ENCODE measurements around the gene CCHCR1.

The CCHCR1 gene

DNA sequence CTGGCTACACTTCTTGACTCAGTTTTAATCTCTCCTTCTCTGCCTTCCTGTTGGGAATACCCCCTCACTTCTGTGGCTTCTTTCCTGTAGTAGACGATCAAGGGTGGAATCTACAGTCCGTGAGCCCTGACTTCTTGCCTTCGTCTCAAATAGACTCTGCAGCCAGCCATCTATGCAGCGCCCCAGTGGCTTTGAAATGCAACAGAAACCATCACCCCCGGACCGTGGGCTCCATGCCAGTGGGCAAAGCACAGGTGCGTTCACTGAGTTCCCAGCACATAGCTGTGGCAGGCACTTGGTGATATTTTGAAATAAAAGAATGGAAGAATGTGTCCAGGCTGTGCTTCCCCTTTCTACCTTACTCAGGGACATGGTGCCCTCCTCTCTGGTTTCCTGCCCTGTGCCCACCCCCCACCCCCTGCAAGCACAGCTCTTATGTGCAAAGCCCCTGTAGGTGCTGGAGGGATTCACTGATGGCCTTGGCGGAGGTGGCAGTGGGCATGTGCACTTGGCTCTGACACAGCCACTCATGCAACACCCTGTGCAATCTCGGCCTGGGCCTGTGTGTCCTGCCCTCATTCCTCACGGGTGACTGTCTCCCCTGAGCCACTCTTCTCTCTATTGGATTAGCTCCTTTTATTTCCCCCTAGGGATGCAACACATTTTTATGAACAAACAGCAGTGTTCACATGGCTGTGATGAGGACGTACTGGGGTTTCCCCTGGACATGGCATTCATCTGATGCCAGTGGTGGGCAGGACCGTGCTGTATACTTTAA lies 31.8 kb downstream of the CCHCR1 start:
- DNase-seq = no peak

DNA sequence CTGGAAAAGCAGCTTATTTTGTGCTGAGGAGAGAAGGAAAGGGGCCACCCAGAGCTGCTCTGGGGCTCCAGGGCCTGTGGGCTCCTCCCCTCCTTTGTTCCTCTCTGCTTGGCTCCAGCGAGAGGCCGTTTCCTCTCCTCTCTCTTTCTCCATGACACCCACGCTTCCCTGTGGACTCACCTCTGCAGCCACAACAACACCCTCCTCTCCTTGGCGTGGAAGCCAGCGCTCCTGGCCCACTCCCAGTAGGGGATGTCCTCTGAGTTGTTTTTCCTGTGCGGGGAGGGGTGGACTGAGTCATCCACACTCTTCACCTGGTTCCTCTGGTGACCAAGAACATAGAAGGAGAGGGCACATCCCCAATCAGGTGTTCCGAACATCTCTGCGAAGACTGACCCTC lies 32.4 kb downstream of the CCHCR1 start:
- DNase-seq = no peak

DNA sequence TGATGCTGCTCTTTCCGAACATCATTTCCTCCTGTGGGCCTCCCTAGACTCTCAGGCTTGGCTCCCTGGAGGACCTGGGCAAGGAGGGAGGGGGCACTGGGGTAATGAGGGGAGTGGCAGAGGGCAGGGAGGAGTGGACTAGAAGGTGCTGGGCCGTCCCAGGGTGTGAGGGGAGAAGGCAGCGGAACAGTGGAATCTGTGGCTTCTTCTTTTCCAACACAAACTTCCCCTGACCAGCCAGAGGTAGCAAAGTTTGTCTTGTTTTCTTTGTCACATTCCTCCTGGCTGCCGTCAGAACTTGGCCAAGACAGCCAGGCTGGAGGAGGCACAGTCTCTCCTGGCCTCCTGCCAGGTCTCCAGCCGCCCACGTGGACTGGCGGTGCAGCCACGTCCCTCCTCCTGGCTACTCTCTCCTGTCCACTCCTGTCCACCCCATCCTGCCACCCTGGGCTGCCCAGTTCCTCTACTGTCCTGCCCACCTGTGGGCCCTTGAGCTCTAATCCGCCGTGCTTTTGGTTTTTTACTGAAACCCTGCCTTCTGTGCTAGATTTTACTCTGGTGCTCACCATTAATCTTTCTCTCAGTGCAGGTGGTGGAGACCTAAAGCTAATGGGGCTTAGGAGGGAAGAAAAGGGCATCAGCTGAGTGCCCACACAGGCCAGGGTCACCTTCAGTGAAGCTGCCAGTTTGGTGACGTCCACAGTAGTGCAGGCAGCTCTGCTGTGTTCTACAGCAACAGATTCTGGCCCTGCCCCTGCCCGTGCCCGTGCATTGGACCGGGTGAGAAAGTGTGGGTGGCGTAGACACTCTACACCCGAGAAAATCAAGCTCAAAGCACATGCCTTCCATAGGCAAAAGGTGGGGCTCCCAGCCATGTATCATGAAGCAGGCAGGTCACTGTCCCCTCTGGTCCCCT lies 34.6 kb downstream of the CCHCR1 start:
- no peak for DNase-seq

DNA sequence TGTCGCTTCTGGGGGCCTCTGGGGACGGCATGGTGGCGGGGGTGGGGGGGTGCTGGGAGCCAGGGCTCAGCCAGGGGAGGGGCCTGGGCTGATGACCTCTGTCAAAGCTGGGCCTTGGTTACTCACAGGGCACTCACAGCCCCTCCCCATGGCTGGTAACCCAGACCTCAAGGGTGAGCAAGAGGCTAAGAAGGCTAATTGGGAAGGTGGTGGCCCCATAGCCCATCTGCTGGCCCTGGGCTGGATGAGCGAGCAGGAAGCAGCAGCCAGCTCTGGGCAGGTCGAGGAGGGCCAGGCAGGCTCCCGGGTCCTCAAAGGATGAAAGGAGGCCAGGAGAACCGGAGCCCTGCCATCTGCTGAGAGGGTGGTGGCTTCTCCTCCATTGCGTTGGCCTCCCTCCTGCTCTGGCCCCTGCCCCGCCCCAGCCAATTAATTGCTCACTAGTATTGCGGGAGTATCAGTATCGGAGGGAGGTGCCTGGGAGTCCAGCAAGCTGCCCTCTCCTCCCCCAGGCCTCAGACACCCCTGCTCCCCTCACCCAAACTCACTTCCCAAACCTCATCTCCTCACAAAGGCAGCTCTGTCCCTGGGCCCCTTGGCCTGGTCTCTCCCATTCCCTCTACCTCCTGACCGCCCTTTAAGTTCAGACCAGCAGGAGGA lies 36.3 kb downstream of the CCHCR1 start:
- DNase-seq = no peak

DNA sequence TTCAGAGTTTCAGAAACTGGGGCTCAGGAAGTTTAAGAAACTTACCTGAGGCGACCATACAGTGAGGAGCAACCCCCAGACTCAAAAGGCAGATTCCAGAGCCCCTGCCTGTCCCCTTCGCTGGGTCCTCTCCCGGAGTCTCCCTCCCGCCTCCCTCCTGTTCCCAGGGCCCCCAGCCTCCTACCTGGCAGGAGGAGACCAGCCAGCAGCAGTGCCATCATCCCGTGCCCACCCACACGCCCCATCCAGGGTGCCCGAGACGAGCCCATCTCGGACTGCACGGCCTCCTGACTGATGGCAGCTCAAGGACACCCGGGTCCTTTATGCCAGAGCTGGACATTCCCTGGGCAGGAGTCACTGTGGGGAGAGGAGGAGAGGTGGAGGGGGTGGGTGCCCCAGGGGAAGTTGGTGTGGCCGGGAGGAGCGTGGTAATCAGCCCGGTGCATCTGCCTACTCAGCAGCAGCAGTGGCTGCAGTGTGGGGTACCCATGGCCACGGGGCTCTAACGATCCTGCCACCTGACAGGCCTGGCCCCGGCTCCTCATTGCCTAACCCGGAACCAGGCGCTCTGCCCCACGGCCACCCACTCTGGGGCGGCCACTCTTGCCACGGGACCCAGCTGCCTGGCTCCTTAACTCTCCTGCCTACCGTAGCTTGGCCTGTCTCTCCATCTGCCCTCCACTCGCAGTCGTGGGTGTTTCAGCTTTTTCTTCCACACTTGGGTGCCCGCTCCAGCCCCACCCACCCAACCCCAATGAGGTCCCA lies 37.3 kb downstream of the CCHCR1 start, which contains the start of gene CDSN:
CDSN (minus strand) TSS at position 296 of the 765 bp plus-strand sequence; CDS start at position 269, 27 bp downstream.
- DNase-seq = no peak

DNA sequence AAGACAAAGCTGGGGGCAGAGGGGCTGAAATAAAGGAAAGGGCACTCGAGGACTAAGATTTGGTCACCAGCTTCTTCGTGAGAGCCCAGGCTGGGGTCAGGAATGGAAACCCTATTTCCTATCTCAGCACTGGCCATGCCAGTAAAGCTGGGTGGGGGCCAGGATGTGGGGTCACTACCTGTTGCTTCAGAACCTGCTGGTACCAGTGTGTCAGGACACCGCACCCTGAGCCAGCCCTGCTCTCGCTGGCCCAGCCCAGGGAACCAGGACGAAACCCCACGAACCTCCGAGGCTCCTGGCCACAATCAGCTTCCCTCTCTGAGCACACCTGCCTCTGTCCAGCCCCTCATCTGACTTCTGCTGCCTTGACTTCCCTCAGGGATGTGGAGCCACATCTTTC lies 39.4 kb downstream of the CCHCR1 start:
- no peak for DNase-seq

DNA sequence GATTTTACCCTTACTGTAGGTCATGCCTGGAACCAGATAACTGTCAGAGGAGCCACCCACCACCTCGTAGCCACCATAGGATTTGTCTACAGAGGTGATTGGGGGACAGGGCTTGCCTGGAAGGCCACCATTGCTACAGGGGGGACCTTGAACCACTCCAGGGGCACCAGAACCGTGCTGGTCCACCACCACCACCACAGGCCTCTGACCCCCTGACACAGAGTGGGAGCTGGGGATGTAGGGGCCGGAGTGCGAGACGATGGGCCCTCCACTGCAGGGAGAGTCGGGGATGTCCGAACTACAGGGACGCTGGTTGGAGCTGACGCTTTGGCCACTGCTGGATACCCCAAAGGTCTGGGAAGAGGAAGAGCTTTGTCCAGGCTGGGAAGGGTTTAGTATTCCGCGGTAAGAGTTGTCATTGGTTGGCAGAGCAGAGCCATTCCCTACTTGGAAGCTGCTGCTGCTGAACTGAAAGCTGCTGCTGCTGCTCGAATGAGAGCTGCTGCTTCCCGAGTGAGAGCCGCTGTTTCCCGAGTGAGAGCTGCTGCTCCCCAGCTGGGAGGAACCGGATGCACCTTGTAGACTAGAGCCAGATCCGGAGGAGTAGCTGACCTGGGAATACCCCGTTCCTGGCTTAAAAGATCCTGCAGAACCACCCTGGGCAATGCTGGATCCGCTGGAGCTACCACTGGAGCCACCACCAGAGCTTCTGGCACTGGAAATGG lies 40.8 kb downstream of the CCHCR1 start:
- no peak for DNase-seq

DNA sequence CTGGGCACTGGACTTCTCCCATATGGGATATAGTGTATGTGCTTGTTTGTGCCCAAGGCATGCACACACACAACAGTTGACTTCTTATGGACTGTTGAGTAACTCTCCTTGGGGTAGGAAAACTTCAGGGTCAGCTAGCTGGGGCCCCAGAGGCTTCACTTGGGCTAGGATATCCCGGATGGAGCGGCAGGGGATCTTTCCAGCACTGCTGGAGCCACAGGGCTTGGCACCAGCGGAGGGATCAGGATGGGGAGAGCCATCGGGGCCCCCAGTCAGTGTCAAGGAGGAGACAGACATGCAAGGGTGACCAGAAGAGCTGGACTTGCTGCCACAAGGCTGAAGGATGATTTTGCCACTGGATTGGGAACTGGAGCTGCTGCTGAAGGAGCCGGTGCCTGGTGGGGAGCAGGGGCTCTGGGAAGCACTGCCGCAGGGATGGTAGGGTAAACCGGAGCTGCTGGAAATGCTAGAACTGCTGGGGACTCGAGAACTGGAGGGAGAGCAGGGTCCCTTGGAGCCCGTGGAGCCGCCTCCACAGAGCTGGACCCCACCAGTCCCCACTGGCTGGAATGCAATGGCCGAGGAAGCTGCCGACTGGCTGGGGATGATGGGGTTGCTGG lies 41.6 kb downstream of the CCHCR1 start:
- DNase-seq = no peak

DNA sequence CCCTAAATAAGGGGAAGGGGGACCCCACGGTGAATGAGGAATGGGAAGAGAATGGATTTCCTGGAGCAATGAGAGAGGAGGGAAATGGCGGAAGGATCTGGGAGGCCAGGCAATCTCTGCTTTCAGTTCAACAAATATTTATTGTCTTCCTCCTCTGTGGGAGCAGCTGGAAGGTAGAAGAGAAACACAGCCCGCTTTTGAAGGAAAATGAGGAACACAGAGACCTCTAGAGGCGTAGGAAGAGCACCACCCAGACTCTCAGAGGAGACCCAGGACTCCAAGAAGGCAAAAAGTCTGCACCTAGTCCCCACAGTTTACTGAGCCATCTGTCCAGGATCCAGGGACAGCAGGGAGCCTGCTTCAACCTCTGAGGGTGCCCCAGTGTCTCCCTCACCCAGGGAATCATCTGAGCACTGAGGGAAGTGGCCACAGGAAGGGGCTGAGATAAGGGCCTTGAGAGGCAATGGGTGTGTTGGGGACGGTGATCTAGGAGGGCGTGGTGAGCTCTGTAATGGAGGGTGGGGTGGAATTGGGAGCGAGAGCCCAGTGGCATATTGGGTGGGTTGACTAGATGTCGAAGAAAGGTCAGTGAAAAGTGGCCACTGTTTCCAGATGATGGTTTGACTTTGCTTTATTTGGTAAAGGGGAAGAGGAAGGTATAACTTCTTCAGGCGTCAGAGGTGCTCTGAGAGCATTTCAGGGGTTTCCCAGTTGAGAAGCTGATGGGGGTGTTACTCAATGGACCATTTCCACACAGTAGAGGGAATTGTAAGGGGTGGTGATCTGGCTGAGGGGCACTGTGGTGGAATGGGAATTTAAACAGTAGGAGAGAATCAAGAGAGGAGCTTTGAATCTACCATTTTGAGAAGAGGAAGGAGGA lies 42.4 kb downstream of the CCHCR1 start:
- no peak for DNase-seq

DNA sequence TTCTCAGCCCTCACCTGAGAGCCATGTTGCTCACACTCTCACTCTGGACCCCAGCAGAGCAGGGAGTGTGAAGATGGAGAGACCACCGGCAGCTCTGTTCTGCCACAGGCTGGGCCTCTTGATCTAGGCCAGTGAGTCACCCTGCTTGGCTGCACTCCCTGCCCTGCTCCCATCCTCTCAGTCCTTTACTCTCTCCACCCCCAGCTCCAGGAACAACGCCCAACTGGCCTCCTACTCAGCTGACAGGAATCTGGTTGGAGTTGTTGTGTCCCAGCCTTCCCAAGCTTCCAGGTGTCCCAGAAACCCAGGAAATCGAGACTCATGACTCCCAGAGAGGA lies 43.1 kb downstream of the CCHCR1 start, which contains the start of gene PSORS1C1:
PSORS1C1 (plus strand) TSS at position 260 of the 338 bp plus-strand sequence. CDS start 14,833 bp downstream, outside the sequence.
- no peak for DNase-seq

DNA sequence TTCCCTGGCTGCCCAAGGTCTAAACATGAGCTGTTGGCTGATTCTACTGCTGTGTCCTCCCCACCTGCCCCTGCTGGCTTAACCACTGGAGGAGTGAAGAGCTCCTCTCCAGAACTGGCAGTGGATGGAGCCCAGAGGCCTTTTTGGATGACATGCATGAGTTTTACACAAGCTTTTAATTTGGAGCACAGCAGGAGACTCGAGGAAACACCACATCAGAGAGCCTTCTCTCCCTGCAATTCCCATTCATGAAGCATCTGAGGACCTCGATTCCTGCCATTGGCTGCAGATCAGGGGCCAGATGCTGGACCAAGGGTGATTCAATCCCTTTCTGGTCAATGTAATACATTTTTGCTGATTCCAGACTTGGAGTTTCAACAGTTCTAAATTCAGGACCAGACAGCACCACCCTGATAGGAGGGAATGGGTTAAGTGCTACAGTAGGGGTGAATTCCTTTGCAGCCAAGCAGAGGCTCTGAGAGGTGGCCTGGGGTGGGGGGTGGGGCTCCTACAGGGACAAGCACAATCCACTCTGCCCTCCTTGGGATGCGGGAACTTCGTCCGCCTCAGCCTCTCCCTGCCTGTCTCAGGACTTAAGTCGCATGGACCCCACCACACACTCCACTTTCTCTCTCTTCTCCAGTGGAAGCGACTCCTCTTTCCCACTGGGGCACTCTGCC lies 43.6 kb downstream of the CCHCR1 start:
- no peak for DNase-seq

DNA sequence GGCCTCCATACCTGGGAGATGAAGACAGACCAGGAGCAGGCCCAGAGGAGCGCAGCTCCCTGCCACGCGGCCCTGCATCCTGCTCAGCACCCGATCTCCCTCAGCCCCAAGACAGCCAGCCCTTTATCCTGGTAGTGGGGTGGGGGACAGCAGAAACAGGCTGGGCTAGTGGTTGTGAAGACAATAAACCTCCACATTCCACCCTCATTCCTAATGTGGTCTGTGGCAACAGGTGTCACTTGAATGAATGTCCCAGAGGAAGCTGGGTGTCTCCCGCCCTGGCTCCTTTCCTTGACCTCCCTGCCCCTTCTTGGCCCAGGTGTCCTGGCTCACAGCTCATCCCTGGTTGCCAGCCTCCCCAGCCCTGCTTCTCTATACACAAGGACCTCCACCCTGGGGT lies 45.1 kb downstream of the CCHCR1 start, which contains the start of gene C6orf15:
C6orf15 (minus strand) TSS at position 98 of the 400 bp plus-strand sequence; CDS start at position 78, 20 bp downstream.
- no peak for DNase-seq

DNA sequence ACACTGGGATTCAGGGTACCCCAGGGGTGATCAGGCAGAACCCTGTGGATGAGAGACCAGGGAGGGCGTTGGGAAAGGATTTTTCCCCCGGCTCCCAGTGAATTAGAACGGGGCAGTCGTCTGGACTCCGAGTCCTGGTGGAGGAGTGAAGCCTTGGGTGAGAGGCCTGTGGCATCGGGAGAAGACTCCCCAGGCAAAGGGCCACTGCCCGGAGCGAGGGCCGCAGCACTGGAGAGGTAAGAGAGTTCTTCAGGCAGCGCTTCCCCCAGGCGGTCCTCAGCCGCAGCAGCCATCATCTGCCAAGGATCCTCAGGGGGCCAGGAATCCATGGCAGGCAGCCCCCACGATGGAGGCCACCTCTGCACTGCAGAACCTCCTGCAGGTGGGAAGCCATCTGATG lies 45.9 kb downstream of the CCHCR1 start:
- no peak for DNase-seq

DNA sequence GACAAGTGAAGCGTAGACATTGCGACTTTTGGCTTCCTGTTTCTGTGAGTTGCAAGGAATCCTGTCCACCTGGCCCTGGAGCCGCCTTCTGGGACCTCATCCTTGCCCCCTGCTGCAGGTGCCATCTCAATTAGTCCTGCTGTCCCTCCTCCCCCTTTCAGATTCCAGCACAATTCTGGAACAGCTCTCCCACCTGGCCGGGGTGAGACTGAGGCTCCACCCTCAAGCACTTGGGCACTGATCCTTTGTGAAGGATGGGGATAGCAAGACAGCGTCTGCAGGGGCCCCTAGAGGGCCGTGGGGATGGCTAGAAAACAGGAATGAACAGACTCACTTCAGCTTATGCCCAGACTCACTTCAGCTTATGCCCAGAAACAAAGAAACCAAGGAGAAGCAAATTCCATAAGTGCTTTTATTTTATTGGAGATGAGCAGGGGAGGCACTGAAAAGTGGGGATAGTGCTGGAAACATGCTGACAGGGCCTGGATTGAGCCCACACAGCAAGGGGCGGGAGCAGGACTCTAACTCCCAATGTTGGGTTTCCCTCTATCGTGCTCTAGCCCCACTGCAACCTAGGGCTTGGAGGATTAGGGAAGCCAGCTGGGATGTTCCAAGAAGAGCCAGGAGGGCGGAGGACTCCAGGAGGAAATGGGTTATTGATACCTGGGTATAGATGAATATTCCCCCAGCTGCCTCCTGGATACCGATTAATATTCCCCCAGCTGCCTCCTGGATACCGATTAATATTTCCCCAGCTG lies 46.6 kb downstream of the CCHCR1 start:
- no peak for DNase-seq

DNA sequence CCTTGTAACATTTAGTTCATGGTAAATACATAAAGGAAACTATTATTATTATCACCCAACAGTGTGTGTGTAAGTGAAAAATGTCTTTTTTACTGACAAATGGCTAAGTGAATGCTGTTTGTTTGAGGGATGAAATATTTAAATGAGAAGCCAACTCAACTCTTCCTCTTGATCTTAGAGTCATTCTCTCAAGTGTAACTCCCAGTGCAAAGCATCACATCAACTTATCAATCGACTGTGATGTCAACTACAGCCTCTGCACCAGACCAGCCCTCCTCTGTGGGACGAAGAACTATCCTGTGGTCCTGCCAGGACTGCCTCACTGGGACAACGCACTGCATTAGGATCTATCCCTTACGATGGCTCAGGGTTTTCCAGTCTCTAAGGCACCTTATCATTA lies 50.5 kb downstream of the CCHCR1 start:
- DNase-seq = no peak

DNA sequence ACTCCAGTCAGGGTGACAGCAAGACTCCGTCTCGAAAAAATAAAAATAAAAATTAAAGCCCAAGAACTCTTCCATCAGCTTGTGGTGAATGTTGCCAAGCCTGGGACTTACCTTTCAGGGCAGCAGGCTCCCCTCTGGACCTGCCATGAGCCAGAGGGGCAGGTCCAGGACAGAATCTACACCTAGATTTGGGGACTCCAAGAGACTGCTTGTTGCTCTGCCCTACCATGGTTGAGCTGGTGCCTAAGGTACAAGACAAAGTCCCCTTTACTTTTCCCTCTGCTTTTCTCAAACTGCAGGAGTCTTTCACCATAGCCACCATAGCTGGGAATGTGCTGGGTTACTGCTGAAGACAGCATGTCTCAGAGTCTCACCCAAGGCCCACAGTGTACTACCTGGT lies 54.5 kb downstream of the CCHCR1 start:
- DNase-seq = no peak

DNA sequence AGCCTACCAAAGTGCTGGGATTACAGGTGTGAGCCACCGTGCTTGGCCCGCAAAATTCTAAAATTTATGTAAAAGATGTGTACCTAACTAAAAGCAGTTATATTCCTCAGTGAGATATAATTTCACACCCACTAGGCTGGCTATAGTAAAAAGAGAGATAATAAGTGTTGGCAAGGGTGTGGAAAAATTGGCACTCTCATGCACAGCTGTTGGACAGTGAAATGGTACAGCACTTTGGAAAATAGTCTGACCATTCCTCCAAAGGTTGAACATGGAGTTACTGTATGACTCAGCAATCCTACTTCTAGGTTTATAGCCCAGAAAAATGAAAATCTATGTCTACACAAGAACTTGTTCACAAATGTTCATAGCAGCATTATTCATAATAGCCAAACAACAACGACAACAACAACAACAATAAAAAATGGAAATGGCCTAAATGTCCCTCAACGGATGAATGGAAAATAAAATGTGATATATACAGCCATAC lies 59.1 kb downstream of the CCHCR1 start:
- DNase-seq = no peak

DNA sequence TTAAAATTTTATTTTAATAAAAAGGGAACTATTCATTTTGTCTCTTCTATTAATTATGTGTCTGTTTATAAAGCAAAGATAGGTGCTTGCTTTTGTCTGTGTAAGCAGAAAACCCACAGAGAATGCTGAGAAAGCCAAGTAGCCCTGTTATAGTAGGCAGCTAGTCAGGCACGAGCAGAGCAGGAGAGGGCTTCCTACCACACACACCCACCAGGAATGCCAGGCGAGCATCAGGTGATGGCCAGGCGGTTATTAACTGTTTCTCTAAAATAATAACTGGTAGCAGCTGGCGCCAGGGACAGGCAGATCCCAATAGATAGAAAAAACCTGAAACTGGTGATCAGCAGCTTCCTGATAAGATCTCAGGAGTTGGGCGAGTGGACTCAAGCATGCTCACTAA lies 60.9 kb downstream of the CCHCR1 start:
- no peak for DNase-seq

DNA sequence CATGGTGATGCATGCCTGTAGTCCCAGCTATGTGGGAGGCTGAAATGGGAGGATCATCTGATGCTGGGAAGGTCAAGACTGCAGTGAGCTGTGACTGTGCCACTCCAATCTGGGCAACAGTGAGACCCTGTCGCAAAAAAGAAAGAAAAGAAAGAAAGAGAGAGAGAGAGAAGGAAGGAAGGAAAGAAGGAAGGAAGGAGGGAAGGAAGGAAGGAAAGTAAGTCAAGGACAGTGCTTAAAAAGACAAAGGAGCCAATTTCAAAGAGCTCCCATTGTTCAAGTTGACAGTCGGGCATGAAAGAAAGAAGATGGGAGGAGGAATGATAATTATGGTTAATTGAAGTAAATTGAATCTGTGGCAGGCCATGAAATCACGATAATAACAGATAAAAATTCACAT lies 61.4 kb downstream of the CCHCR1 start:
- no peak for DNase-seq

Measured in NCI-H1105 treated with DMSO at 0.1 percent for 48 hours (cell line).